Measurements from ENCODE around the gene FAM9C. TPM values are rescaled to one million over a fixed set of nuclear protein-coding genes. Genes with fewer than 3 reads are reported as not detected.
"Not testable (repeated sequence)": the region's sequence is repeated elsewhere in the genome, so short reads cannot be mapped to it uniquely, and the experiment has no call there.

The FAM9C gene
- total RNA-seq, 1 donor from 2014 or later = not detected

- no peak for DNase-seq (ENCODE audit: low read depth in 2 of 2)
Measured at GRCh38 chrX:13043938-13044337, 482 bp downstream of the FAM9C start.

DNA sequence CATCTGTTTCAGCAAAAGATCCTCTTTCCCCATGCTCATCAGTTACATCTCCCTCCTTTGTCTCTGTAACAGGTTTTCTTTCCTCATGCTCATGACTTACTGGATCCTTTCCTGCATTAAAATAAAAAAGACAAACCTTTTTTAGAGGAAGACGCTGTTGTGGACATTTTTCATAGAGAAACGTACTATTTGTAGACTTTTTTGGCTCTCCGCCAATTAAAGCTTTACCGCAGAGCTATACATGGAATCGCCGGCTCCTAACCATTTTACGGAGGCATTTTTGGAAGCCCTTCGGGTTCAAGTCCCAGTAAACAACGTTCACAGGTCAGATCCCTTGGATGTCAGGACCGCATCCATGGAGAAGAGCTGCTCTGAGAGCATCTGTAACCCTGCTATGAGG, 1.3 kb downstream of the FAM9C start:
- DNase-seq (ENCODE audit: low read depth in 2 of 2) = no peak

DNA sequence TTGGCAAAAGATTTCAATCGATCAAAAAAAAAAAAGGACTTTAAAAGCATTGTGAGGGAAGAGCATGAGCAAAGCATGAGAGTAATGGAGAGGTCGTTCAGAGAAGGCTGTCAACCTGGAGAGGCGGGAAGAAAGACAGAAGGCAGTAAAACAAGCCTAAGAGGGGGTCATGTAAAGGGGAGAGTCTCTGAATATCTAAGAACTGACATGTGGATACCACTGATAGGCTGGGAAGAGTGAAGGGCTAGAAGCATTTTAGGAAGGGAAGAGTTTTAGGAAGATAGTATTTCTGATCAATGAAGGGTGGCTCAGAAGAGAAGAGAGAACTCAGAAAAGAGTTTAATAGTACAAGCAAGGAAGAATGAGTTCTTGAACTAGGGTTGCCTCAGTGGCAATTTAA, 7.5 kb downstream of the FAM9C start:
- no peak for DNase-seq (ENCODE audit: low read depth in 2 of 2)

- DNase-seq (ENCODE audit: low read depth in 2 of 2) = no peak
Measured at GRCh38 chrX:13033193-13033592, 11.2 kb downstream of the FAM9C start.

- peak; percentile 38 to 65 for DNase-seq (ENCODE audit: low read depth in 2 of 2)
Measured at GRCh38 chrX:13029887-13030771, 14.3 kb downstream of the FAM9C start.

DNA sequence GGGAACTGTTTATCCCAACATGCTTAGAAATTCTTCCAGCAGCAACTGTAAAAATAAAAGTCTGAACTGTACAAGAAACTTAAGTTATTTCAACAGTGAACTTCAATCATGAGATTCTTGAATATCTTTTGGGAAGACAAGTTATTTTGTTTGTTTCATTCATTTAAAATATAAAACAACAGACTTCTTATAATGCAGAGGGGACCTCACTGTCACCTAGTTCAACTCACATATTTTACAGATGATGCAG, 14.9 kb downstream of the FAM9C start:
- DNase-seq (ENCODE audit: low read depth in 2 of 2) = no peak

DNA sequence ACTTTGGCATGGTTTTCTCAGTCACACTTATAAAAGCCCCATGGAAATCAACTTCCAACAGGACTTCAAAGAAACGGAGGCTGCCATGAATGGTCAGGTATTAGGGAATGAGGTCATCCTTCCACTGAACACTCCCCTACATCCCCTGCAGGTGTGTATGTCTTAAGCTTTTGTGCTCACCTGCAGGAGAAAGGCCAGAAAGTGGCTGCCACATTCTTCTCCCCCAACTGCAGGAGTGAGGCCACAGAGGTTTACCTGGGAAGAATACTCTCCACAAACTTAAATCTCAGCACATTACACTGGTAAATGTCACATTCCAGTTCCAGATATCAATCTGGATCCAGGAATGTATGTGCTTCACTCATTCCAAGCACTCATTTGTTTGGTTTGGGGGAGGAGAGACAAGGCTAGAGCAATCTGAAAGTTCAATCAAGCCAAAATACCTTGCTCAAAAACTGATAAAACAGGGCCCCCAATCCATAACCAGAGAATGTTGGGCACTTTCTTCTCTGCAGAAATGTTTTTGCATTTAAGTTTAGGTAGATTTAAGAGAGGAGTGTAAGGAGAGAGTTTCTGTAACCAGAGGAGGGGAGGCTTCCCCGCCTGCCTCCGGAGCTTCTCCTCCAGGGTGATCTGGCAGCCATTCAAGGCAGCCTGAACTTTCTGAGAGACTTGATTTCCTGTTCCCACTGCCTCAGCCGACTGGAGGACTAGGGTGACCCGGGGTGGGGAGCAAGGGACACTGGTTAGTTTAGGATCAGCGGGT, 15.4 kb downstream of the FAM9C start:
- peak in 1 of 2 donors; percentile 44 for DNase-seq (ENCODE audit: low read depth in 2 of 2)

- DNase-seq (ENCODE audit: low read depth in 2 of 2) = no peak
Measured at GRCh38 chrX:13026877-13027652, 17.4 kb downstream of the FAM9C start.

- peak in 1 of 2 donors; percentile 49 for DNase-seq (ENCODE audit: low read depth in 2 of 2)
Measured at GRCh38 chrX:13024986-13025385, 19.4 kb downstream of the FAM9C start.

GRCh38 chrX:13023979-13024378, 20.4 kb downstream of the FAM9C start:
- DNase-seq (ENCODE audit: low read depth in 2 of 2) = no peak

DNA sequence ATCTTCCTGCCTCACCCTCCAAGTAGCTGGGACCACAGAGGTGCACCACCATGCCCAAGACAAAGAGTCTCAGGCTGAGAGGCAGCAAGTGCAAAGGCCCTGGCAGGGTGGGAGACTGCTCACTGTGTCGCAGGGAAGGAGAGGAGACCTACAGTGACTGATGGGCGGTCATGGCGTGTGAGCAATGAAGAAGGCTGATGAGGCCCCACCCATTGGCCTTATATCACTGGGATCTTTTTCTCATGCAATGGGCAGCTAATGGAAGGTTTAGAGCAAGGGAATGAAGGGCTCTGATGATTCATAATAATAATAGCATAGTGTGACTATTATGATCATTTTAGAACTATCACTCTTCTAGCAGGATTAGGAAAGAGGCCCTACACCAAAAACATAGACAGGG, 20.9 kb downstream of the FAM9C start:
- no peak for DNase-seq (ENCODE audit: low read depth in 2 of 2)

- DNase-seq (ENCODE audit: low read depth in 2 of 2) = no peak
Measured at GRCh38 chrX:13022926-13023325, 21.5 kb downstream of the FAM9C start.

DNA sequence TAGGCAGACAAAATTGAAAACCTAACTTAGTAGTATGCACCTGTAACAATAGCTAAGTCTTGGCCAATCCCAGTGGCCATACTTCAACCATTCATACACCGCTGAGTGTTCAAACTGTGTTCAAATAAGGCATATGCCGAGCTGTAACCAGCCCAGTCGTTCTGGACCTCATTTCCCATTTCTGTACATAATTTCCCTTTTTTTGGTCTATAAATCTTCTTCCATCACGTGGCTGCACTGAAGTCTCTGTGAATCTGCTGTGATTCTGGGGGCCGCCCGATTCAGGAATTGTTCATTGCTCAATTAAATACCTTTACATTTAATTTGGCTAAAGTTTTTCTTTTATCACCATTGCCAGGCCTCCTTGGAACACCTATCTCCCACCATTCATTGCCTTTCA, 27.7 kb downstream of the FAM9C start:
- not testable (repeated sequence) for DNase-seq (ENCODE audit: low read depth in 2 of 2)

DNA sequence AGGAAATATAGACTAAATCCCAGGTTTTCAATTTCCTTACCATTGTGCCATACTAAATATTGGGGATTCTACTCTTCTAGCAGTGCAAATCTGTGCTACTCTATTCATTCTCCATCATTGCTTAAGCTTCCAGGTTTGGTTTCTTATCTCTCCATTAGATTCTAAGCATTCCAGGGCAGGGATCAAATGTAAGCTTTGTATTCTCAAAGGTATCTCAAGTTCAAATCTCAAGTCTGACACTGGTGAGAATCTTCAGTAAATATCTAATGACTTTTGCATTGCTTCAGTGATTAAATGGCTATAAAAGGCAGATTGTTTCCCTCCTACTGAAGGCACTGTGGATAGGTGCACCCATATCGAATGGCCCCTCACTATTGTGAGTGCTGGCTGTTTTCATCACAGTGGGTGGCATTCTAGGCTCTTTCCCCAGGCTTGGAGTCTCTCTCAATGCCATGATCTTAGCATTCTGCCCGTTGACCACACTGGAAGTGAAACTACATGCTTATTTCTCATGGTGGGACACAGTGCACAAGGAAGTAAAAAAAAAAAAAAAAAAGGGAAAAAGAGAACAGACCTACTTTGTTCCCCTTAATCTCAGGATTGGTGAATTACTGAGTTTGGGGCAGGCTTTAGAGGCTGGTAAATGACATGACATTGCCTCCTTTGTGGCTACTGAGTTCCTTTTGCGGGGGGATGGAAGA, 28.7 kb downstream of the FAM9C start:
- no peak for DNase-seq (ENCODE audit: low read depth in 2 of 2)

DNA sequence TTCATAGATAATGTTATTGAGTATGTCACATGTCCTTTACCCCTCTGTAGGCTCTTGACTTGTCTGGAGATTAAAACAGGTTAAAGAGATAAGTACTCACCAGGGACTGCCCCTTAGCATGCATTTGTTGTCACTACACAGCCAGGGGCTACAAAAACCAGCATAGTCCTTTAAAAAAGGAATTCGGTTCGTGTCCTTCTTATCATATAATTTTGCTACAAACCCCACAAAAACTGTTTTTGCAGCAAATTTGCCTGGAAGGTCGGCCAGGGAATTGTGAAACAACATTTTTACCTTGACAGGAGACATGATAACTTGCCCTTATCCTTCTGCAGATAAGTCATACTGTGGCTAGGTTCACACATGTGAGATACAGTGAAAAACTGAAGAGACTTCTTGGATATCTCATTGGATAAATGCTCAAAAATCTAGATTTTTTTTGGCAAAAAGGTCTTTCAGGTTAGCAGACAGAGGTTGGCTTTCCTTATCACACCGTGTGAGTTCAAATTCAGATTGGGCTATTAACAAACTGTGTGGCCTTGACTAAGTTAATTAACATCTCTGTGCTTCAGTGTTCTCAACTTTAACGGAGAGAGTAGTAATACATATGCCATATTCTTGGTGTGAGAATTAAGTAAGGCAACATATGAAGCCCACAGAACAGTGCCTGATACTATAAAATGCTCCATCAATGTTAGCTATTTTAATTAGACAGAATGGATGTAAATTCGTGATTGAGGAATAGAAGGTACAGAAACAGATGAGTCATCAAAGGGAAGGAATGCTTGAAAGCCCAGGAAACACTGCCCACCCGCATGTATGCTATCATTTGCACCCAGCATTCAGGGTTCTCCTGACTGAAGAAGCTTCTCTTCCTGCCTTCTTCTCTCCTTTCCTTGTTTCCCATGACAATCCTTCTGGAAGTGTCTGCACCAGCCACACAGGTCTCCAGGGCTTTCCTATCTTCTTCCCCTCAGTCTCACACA, 30.0 kb downstream of the FAM9C start:
- no peak for DNase-seq (ENCODE audit: low read depth in 2 of 2)

GRCh38 chrX:13013363-13014110, 30.9 kb downstream of the FAM9C start:
- no peak for DNase-seq (ENCODE audit: low read depth in 2 of 2)

DNA sequence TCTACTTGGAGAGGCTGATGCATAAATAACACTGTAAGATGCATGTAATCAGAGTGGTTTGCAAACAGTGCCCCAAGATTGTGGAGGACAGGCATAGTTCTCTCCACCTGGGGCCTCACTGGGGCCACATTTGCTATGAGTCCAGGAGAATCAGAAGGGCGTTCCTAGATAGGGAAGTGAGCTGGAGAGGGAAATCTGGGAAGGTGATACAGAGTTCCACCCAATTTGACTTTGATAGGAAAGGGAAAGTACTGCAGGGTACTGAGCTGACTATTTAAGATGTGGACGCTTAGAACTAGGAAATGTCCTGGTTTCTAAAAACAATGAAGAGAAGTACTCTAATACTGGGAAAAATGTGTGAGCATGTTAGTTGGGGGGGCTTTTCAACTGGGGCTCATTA, 33.9 kb downstream of the FAM9C start:
- no peak for DNase-seq (ENCODE audit: low read depth in 2 of 2)

DNA sequence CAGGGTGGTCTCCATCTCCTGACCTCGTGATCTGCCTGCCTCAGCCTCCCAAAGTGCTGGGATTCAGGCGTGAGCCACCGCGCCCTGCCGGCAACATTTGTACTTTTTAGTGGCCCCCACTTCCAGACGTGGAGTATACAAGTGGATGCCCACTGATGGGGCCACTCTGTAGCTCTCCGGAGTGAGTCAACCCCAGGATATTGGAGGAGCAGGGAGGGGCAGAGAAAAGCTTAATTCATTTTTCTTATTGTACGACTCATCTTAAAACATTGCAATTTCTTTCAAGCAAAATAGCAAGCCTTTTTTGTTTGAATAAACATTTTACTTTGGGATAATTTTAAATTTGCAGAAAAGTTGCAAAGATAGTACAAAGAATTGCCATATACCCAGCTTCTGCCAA, 34.6 kb downstream of the FAM9C start:
- DNase-seq (ENCODE audit: low read depth in 2 of 2) = no peak

- DNase-seq (ENCODE audit: low read depth in 2 of 2) = no peak
Measured at GRCh38 chrX:13009273-13009672, 35.1 kb downstream of the FAM9C start.

GRCh38 chrX:13008851-13009250, 35.6 kb downstream of the FAM9C start:
- DNase-seq (ENCODE audit: low read depth in 2 of 2) = no peak

Measured in dermis microvascular lymphatic vessel endothelial cell (primary cell).